SK-N-SH (cell line): ENCODE results near the gene RASA1. TPM values are rescaled to one million over a fixed set of nuclear protein-coding genes. Genes with fewer than 3 reads are reported as not detected.

Source experiments
- CTCF ChIA-PET: fragments of 300-600, 350-600 bp; formaldehyde crosslinking; extraction: SDS; loops from one replicate; lab custom pipeline; 2021; lab: Yijun Ruan, JAX
- POLR2A ChIA-PET: fragments of 350-600 bp; sonication (Branson Sonifier 250); formaldehyde crosslinking; extraction: SDS; loops from one replicate; lab custom pipeline; 2020; ENCODE audit warnings: antibody characterized with exemption, inconsistent platforms; lab: Yijun Ruan, JAX
- DNase-seq: peaks from one replicate; pipeline ENCODE4 v3.0.0; 2012
- H2AFZ ChIP-seq: fragments of 200-600 bp; sonication (generic); 2 replicates; pipeline ENCODE4 v1.8.1; 2016; ENCODE audit warnings: antibody characterized with exemption, mild to moderate bottlenecking, low read depth
- H3F3A ChIP-seq: fragments of 200-600 bp; sonication (generic); replicated peaks from 2 replicates; pipeline ENCODE3; 2016; ENCODE audit warnings: antibody characterized with exemption, mild to moderate bottlenecking; ENCODE audit not compliant: insufficient read depth
- H3K27ac ChIP-seq, 2 experiments: fragments of 200-500 bp in 1 of 2; fragments of 200-600 bp in 1 of 2; sonication (Bioruptor generic) in 1 of 2; sonication (generic), shearing (Covaris generic) in 1 of 2; 2 replicates each; pipeline versions ENCODE4 v1.5.1 to v1.6.1; 2014 to 2016; ENCODE audit warnings: low read depth in 2 of 2, inconsistent platforms in 1 of 2, low read length in 1 of 2, mild to moderate bottlenecking in 1 of 2, mixed read lengths in 1 of 2
- H3K27me3 ChIP-seq: fragments of 200-600 bp; sonication (generic), shearing (Covaris generic); 2 replicates; pipeline ENCODE4 v1.6.1; 2016; ENCODE audit warnings: mixed run types; ENCODE audit not compliant: insufficient read depth
- H3K36me3 ChIP-seq, 2 experiments: fragments of 200-500 bp in 1 of 2; fragments of 200-600 bp in 1 of 2; sonication (Bioruptor generic) in 1 of 2; sonication (generic) in 1 of 2; replicated peaks in 1 of 2; 2 replicates each; pipeline versions ENCODE3 to v1.5.1; 2014 to 2016; ENCODE audit warnings: low read length in 1 of 2, mild to moderate bottlenecking in 1 of 2; ENCODE audit not compliant: insufficient read depth in 2 of 2, control insufficient read depth in 1 of 2
- H3K4me1 ChIP-seq, 2 experiments: fragments of 200-500 bp in 1 of 2; fragments of 200-600 bp in 1 of 2; sonication (Bioruptor generic) in 1 of 2; sonication (generic), shearing (Covaris generic) in 1 of 2; 2 replicates each; pipeline versions ENCODE4 v1.5.1 to v1.6.1; 2014 to 2016; ENCODE audit warnings: low read depth in 1 of 2, low read length in 1 of 2, mixed run types in 1 of 2; ENCODE audit not compliant: insufficient read depth in 2 of 2, control insufficient read depth in 1 of 2
- H3K4me2 ChIP-seq: fragments of 200-600 bp; sonication (generic), shearing (Covaris generic); 2 replicates; pipeline ENCODE4 v1.6.1; 2017; ENCODE audit warnings: mixed run types
- H3K4me3 ChIP-seq, 2 experiments: fragments of 200-500 bp in 1 of 2; fragments of 200-600 bp in 1 of 2; sonication (Bioruptor generic) in 1 of 2; sonication (generic), shearing (Covaris generic) in 1 of 2; 2 replicates each; pipeline versions ENCODE4 v1.5.1 to v1.8.1; 2014 to 2016; ENCODE audit warnings: low read depth in 2 of 2, inconsistent platforms in 1 of 2, low read length in 1 of 2, mild to moderate bottlenecking in 1 of 2, mixed read lengths in 1 of 2, moderate library complexity in 1 of 2
- H3K79me2 ChIP-seq: fragments of 200-600 bp; sonication (generic); 2 replicates; pipeline ENCODE4 v1.8.1; 2017; ENCODE audit warnings: mild to moderate bottlenecking; ENCODE audit not compliant: insufficient read depth
- H3K9ac ChIP-seq: fragments of 200-600 bp; sonication (generic); 2 replicates; pipeline ENCODE4 v1.6.1; 2017; ENCODE audit warnings: mixed run types
- H3K9me2 ChIP-seq: fragments of 200-600 bp; sonication (generic); 2 replicates; pipeline ENCODE4 v1.6.1; 2017; ENCODE audit warnings: mixed run types
- H3K9me3 ChIP-seq: fragments of 200-600 bp; sonication (generic); 2 replicates; pipeline ENCODE4 v1.6.1; 2017; ENCODE audit warnings: mixed run types, mild to moderate bottlenecking, moderate library complexity
- H4K20me1 ChIP-seq: fragments of 200-600 bp; sonication (generic); 2 replicates; pipeline ENCODE4 v1.6.1; 2017; ENCODE audit warnings: mild to moderate bottlenecking, mixed run types; ENCODE audit not compliant: insufficient read depth
- CTCF ChIP-seq: fragments of 200-600 bp; sonication (generic); IDR thresholded peaks from 2 replicates; pipeline ENCODE4 v1.6.1; 2017; ENCODE audit warnings: antibody characterized with exemption, mild to moderate bottlenecking, moderate library complexity
- ELF1 ChIP-seq: IDR thresholded peaks from 2 replicates; pipeline ENCODE4 v1.4.0; 2012
- EP300 ChIP-seq, 2 experiments: IDR thresholded peaks; 2 replicates each; pipeline versions ENCODE4 v1.4.0 to v1.6.1; 2012; ENCODE audit warnings: borderline replicate concordance in 1 of 2, low read depth in 1 of 2, low read length in 1 of 2
- EZH2phosphoT487 ChIP-seq: fragments of 200-600 bp; sonication (generic); IDR thresholded peaks from 2 replicates; pipeline ENCODE4 v1.6.1; 2017; ENCODE audit warnings: low read depth, mixed run types, mild to moderate bottlenecking, antibody characterized with exemption, moderate library complexity, borderline replicate concordance
- FOXJ3 ChIP-seq: sonication (generic); formaldehyde crosslinking; IDR thresholded peaks from 2 replicates; pipeline ENCODE4 v1.5.1; 2020; ENCODE audit warnings: mild to moderate bottlenecking, missing genetic modification reagents
- GATA2 ChIP-seq: sonication (generic); formaldehyde crosslinking; IDR thresholded peaks from 2 replicates; pipeline ENCODE4 v1.5.0; 2020; ENCODE audit warnings: mild to moderate bottlenecking, missing genetic modification reagents
- MXI1 ChIP-seq: IDR thresholded peaks from 2 replicates; pipeline ENCODE4 v1.6.1; 2012; ENCODE audit warnings: mild to moderate bottlenecking, low read depth, low read length, improper control_type of control experiment
- NFIC ChIP-seq: IDR thresholded peaks from 2 replicates; pipeline ENCODE4 v1.4.0; 2012; ENCODE audit warnings: borderline replicate concordance
- NRF1 ChIP-seq: IDR thresholded peaks from 2 replicates; pipeline ENCODE4 v1.6.1; 2012; ENCODE audit warnings: low read depth, mild to moderate bottlenecking, low read length
- PBX3 ChIP-seq: IDR thresholded peaks from 2 replicates; pipeline ENCODE4; 2012
- RCOR1 ChIP-seq: fragments of 150-350 bp; IDR thresholded peaks from 2 replicates; pipeline ENCODE4 v1.6.1; 2017; ENCODE audit warnings: antibody characterized with exemption, low read length
- REST ChIP-seq: IDR thresholded peaks from 2 replicates; pipeline ENCODE4 v1.6.1; 2012; ENCODE audit warnings: mild to moderate bottlenecking, low read depth, low read length, moderate library complexity
- RFX5 ChIP-seq: IDR thresholded peaks from 2 replicates; pipeline ENCODE4 v1.6.1; 2012; ENCODE audit warnings: mild to moderate bottlenecking, improper control_type of control experiment, low read length
- SIN3A ChIP-seq: IDR thresholded peaks from 2 replicates; pipeline ENCODE4 v1.6.1; 2012; ENCODE audit warnings: low read depth, mild to moderate bottlenecking, low read length, moderate library complexity, borderline replicate concordance
- TEAD4 ChIP-seq: IDR thresholded peaks from 2 replicates; pipeline ENCODE4 v1.4.0; 2012; ENCODE audit warnings: mild to moderate bottlenecking, borderline replicate concordance; ENCODE audit not compliant: insufficient read depth
- YY1 ChIP-seq: IDR thresholded peaks from 2 replicates; pipeline ENCODE4 v1.4.0; 2012; ENCODE audit warnings: low read depth, mild to moderate bottlenecking
- WGBS: methylation state at CpG from one replicate; pipeline ENCODE4 v1.1.6; 2017; ENCODE audit warnings: low lambda C conversion rate; 5-methylcytosine and 5-hydroxymethylcytosine counted together
- polyA plus RNA-seq, 3 experiments: library from polyadenylated mRNA; depleted of rRNA; stranded (reverse); fragments of >200 nt; gene quantifications; 2 replicates each; pipeline ENCODE4 v1.2.3, GENCODE V29; 2012

Gene RASA1
- polyA plus RNA-seq, 1 of the 3 experiments (the other 2 are of a cell fraction), result 49.1 TPM

GRCh38 chr5:87300744-87301143 is 33.1 kb downstream of the RASA1 start (continued):
- no peak for TF ChIP-seq RCOR1
- peak; percentile 47; the same call in 1 of the 2 replicates for TF ChIP-seq NFIC

- Histone ChIP-seq H4K20me1 (peaks cover 38% of the 10 kb centered on the region), H3K9ac (no peak overlapping the region), H3K4me3 (no peak overlapping the region), H3K9me3 (no peaks in the 10 kb centered on the region; the same call in 1 of the 2 replicates), H2AFZ (no peak overlapping the region), H3K79me2 (peaks cover 93% of the 10 kb centered on the region), H3K27me3 (no peaks in the 10 kb centered on the region), H3K4me1 (peaks cover 0 to 9% of the 10 kb centered on the region in 2 experiments; a peak in 2 of 4 replicates), H3F3A (peaks cover 29% of the 10 kb centered on the region), H3K27ac (peak overlapping the region in 1 of 2 experiments; percentile 59; a peak in 1 of 4 replicates), H3K4me2 (no peak overlapping the region), H3K36me3 (peaks cover 3 to 55% of the 10 kb centered on the region in 2 experiments)
- CTCF ChIA-PET, result no interaction called here
- POLR2A ChIA-PET, result no interaction called here
- DNase-seq, result no peak
- TF ChIP-seq TEAD4 (no peak), RCOR1 (no peak), REST (no peak), SIN3A (no peak), NRF1 (no peak)
- TF ChIP-seq, all 33 proteins: peak for 0
- H3K9me2 ChIP-seq, result no peaks in the 10 kb centered on the region
Observed at GRCh38 chr5:87302061-87302460, 34.4 kb downstream of the RASA1 start.

GRCh38 chr5:87303324-87303723 is 35.6 kb downstream of the RASA1 start:
- peaks cover 3 to 58% of the 10 kb centered on the region in 2 experiments for H3K36me3 ChIP-seq
- H3K9ac ChIP-seq, result no peak overlapping the region
- no peaks in the 10 kb centered on the region; the same call in 1 of the 2 replicates for H3K9me3 ChIP-seq
- DNase-seq, result no peak
- WGBS, result 97% methylated on average over 2 of the region's 2 CpGs
- H2AFZ ChIP-seq, result no peak overlapping the region
- H3K79me2 ChIP-seq, result peaks cover 93% of the 10 kb centered on the region
- ChIA-PET CTCF (no interaction called here), POLR2A (no interaction called here)
- no peak overlapping the region for H3K4me3 ChIP-seq
- H4K20me1 ChIP-seq, result peaks cover 29% of the 10 kb centered on the region
- H3K4me2 ChIP-seq, result no peak overlapping the region
- H3K27me3 ChIP-seq, result no peaks in the 10 kb centered on the region
- no peak overlapping the region for H3K27ac ChIP-seq
- H3F3A ChIP-seq, result peaks cover 29% of the 10 kb centered on the region
- H3K9me2 ChIP-seq, result no peaks in the 10 kb centered on the region
- H3K4me1 ChIP-seq, result peaks cover 0 to 9% of the 10 kb centered on the region in 2 experiments; a peak in 2 of 4 replicates
- no peak for TF ChIP-seq CTCF
- TF ChIP-seq RFX5, result no peak
- no peak for TF ChIP-seq MXI1
- no peak for TF ChIP-seq FOXJ3
- TF ChIP-seq YY1, result no peak
- no peak for TF ChIP-seq ELF1
- no peak for TF ChIP-seq PBX3
- TF ChIP-seq EP300 (IDR thresholded peaks at IDR 0.05; ENCODE audit: borderline replicate concordance in 1 of 2, low read depth in 1 of 2, low read length in 1 of 2), result no peak
- no peak for TF ChIP-seq EZH2phosphoT487
- TF ChIP-seq GATA2, result no peak
- no peak for TF ChIP-seq TEAD4
- TF ChIP-seq REST, result no peak
